Upper lobe of left lung (tissue), 6 donors: ENCODE measurements around the gene GRAMD1A. TPM values are rescaled to one million over a fixed set of nuclear protein-coding genes. Genes with fewer than 3 reads are reported as not detected.

ENCODE experiments used
- ATAC-seq, 2 donors: fragments of 200-7000 bp; cut with Tn5 transposase; one replicate each; pipeline ENCODE4 v1.9.1; 2022; ENCODE audit warnings: mild to moderate bottlenecking in 2 of 2, moderate library complexity in 2 of 2; ENCODE audit not compliant: low FRiP score in 2 of 2
- DNase-seq, 2 donors: peaks; one replicate each; pipeline ENCODE4 v3.0.0-alpha.2; 2019 to 2020
- H3K27ac ChIP-seq, 4 donors: fragments of 200-600 bp; sonication (generic); one replicate each; pipeline ENCODE4 v1.5.1; 2016 to 2019
- H3K27me3 ChIP-seq, 4 donors: fragments of 200-600 bp; sonication (generic); one replicate each; pipeline ENCODE4 v1.5.1; 2017 to 2019
- H3K36me3 ChIP-seq, 4 donors: fragments of 200-600 bp; sonication (generic); one replicate each; pipeline ENCODE4 v1.5.1; 2016 to 2019
- H3K4me1 ChIP-seq, 4 donors: fragments of 200-600 bp; sonication (generic); one replicate each; pipeline ENCODE4 v1.5.1; 2018 to 2019
- H3K4me3 ChIP-seq, 4 donors: fragments of 200-600 bp; sonication (generic); one replicate each; pipeline ENCODE4 v1.5.1; 2017 to 2019; ENCODE audit warnings: mild to moderate bottlenecking in 2 of 4, moderate library complexity in 1 of 4
- H3K9me3 ChIP-seq, 4 donors: fragments of 200-600 bp; sonication (generic); one replicate each; pipeline ENCODE4 v1.5.1; 2018 to 2019
- EP300 ChIP-seq, 4 donors: sonication (generic); formaldehyde crosslinking; IDR thresholded peaks; one replicate each; pipeline ENCODE4 v1.5.1; 2017; ENCODE audit warnings: antibody characterized with exemption in 4 of 4, control low read depth in 2 of 4
- POLR2A ChIP-seq, 4 donors: fragments of 450-650 bp; IDR thresholded peaks; one replicate each; pipeline ENCODE4 v1.5.1; 2016 to 2017; ENCODE audit warnings: antibody characterized with exemption in 4 of 4, mild to moderate bottlenecking in 2 of 4
- POLR2AphosphoS5 ChIP-seq, 2 donors: sonication (generic); formaldehyde crosslinking; IDR thresholded peaks; one replicate each; pipeline ENCODE4 v1.5.1; 2017; ENCODE audit warnings: antibody characterized with exemption in 2 of 2
- WGBS, 2 donors: methylation state at CpG; one replicate each; pipeline ENCODE4 v1.1.5; 2017 to 2018; 5-methylcytosine and 5-hydroxymethylcytosine counted together
- total RNA-seq, 6 donors: library from RNA; depleted of rRNA in 4 of 6; stranded (reverse); fragments of >200 nt in 4 of 6; gene quantifications; one replicate each; pipeline versions ENCODE4 v1.1.0 to v1.2.1, GENCODE V29; 2016 to 2021
- TF ChIP-seq, protein P1 (sequence below), 6 experiments: fragments of 450-650 bp in 4 of 6; fragments of 200-600 bp in 2 of 6; sonication (generic) in 2 of 6; IDR thresholded peaks; one replicate each; pipeline ENCODE4 v1.5.1; 2016 to 2019; ENCODE audit warnings: antibody characterized with exemption in 6 of 6
- donor health status: DM: no; HTN: no; CAD: no; lungs with moderate emphysema.
- donor health status: DM: no; HTN: yes; CAD: no; lungs with severe emphysema.

The GRAMD1A gene
- total RNA-seq, 6 donors from 2014 or later, result 85.1 to 206 (median 119) TPM

DNA sequence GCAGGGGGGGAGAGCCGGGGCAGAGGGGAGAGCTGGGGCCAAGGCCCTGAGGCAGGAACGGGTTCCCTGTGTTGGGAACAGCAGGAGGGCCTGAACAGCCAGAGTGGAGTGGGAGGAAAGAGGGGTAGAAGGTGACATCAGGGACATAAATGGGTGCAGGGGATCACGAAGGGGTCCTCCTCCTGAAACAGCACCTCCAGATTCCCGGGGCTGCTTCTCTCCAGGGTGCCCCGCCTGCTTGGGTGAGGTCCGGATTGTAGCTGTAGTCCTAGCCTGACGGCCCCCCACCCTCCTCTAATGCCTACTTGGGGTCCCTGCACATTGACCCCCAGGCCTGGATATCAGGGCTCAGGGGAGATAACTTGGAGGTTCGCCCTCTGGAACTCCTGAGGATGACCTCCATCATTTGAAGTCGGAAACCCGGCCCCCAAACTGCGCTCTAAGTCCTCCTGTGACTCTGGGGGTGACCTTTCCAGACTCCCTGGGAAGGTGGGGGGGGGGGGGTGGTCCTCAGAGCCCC lies 29.7 kb downstream of the GRAMD1A start:
- ATAC-seq (no peak), DNase-seq (no peak)
- peak overlapping the region in 3 of 4 donors; percentile 60 to 64 (median 61) for H3K4me3 ChIP-seq
- 29 to 36% methylated on average over 10 to 11 of the region's 11 CpGs for WGBS, 2 donors
- TF ChIP-seq, protein P1, sequence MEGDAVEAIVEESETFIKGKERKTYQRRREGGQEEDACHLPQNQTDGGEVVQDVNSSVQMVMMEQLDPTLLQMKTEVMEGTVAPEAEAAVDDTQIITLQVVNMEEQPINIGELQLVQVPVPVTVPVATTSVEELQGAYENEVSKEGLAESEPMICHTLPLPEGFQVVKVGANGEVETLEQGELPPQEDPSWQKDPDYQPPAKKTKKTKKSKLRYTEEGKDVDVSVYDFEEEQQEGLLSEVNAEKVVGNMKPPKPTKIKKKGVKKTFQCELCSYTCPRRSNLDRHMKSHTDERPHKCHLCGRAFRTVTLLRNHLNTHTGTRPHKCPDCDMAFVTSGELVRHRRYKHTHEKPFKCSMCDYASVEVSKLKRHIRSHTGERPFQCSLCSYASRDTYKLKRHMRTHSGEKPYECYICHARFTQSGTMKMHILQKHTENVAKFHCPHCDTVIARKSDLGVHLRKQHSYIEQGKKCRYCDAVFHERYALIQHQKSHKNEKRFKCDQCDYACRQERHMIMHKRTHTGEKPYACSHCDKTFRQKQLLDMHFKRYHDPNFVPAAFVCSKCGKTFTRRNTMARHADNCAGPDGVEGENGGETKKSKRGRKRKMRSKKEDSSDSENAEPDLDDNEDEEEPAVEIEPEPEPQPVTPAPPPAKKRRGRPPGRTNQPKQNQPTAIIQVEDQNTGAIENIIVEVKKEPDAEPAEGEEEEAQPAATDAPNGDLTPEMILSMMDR (IDR thresholded peaks at IDR 0.05), result no peak
- TF ChIP-seq POLR2A (IDR thresholded peaks at IDR 0.05) (no peak), POLR2AphosphoS5 (IDR thresholded peaks at IDR 0.05) (no peak), EP300 (IDR thresholded peaks at IDR 0.05) (no peak)
- H3K4me1 ChIP-seq, result peaks cover 13 to 25% (median 17%) of the 10 kb centered on the region in 4 donors
- H3K36me3 ChIP-seq, result peaks cover 10 to 48% (median 34%) of the 10 kb centered on the region in 4 donors
- peaks cover 0 to 6% (median 0%) of the 10 kb centered on the region in 4 donors for H3K27me3 ChIP-seq
- peak overlapping the region in 1 of 4 donors; percentile 52 for H3K27ac ChIP-seq
- no peaks in the 10 kb centered on the region for H3K9me3 ChIP-seq

DNA sequence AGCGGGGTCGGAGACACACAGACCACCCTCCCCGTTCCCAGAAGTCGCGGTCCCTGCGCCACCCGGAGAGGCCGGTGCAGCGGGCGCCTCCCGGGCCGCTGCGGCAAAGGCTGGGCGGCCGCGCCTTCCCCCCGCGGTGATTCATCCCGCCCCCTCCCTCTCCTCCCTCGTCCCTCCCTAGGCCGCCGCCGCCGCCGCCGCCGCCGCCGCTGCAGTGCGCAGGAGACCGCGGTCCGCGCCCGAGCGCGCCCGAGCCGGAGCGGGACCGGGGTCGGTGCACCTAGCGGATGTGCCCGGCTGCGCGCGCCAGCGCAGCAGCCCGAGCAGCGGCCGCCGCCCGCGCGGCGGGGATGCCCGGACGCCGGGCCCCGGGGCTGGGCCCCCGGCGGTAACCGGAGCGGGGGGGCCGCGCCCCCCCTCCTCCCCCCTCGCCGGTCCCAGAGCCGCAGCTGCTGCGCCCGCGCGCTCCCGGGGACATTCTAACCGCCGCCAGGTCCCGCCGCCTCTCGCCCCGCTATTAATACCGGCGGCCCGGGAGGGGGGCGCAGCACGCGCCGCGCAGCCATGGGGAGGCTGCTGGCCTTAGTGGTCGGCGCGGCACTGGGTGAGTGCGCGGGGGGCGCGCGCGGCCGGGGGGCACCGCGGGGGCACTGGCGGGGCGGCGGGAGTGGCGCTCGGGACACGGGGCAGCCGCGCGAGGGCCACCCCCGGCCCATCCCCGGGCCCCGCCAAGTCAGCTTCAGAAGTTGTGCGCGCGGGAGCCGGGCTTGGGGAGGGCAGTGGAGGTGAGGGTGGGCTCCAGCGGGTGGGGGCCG lies 30.3 kb downstream of the GRAMD1A start, which contains the start of gene SCN1B:
Gene SCN1B (plus strand): TSS at position 214 of the 815 bp plus-strand sequence. CDS start 351 bp downstream, at position 565.
- WGBS, 2 donors, result 0% methylated on average over 30 of the region's 118 CpGs; no CpG with 5 or more reads in 1 of the 2 donors
- Histone ChIP-seq H3K27ac (peak within 1 kb of the TSS in 1 of 4 donors; percentile 52), H3K27me3 (peaks cover 0 to 6% (median 0%) of the 10 kb centered on the region in 4 donors), H3K4me3 (peak within 1 kb of the TSS; percentile 60 to 64 (median 60)), H3K9me3 (no peaks in the 10 kb centered on the region), H3K36me3 (peaks cover 10 to 41% (median 28%) of the 10 kb centered on the region in 4 donors), H3K4me1 (peaks cover 13 to 25% (median 17%) of the 10 kb centered on the region in 4 donors)
- ATAC-seq (peak in 1 of 2 donors; percentile 87), DNase-seq (peak; percentile 62 to 95)
- TF ChIP-seq POLR2AphosphoS5 (IDR thresholded peaks at IDR 0.05), result no peak
- TF ChIP-seq, protein P1 (IDR thresholded peaks at IDR 0.05), result peak in 3 of 6 experiments; percentile 5 to 37 (median 22)

DNA sequence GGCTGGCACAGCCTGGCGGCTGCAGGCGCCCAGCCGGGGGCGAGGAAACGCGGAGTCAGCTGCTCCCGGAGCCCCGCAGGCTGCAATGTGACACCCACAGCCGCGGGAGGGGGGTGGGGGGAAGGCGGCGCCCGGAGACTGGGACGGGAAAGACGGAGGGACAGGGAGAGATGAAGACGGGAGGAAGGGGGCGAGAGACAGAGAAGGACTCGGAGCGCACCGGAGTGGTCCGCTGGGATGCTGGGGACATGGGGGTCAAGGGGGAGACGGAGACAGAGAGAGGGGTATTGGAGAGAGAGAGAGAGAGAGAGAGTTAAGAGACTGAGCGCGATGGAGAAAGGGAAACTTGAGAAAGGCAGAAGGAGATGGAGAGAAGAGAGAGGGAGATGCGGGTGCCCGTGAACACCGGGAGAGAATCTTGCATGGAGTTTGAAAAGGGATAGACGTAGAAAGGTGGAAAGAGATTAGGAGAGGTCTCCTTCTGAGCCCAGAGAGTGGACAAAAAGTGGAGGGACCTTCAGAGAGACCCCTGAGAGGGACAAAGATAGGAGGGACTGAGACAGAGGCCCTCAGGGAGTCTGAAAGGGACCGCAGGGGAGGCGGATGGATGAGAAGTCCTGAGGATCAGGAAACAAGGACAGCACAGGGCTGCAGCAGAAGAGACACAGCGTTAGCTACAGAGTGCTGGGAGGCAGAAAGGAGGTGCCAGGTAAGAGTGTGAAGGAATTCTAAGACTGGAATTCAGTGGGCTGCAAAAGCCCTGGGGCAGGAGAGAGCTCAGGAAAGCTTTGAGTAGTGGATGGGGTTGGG lies 31.2 kb downstream of the GRAMD1A start:
- DNase-seq (peak in 1 of 2 donors; percentile 88), ATAC-seq (no peak)
- peaks cover 13 to 25% (median 17%) of the 10 kb centered on the region in 4 donors for H3K4me1 ChIP-seq
- H3K27me3 ChIP-seq, result peaks cover 0 to 6% (median 0%) of the 10 kb centered on the region in 4 donors
- peaks cover 2 to 39% (median 20%) of the 10 kb centered on the region in 4 donors for H3K36me3 ChIP-seq
- peak overlapping the region; percentile 60 to 64 (median 60) for H3K4me3 ChIP-seq
- H3K9me3 ChIP-seq, result no peaks in the 10 kb centered on the region
- TF ChIP-seq, protein P1 (IDR thresholded peaks at IDR 0.05), result no peak
- TF ChIP-seq POLR2AphosphoS5 (IDR thresholded peaks at IDR 0.05) (no peak), EP300 (IDR thresholded peaks at IDR 0.05) (no peak), POLR2A (IDR thresholded peaks at IDR 0.05) (no peak)
- peak overlapping the region in 1 of 4 donors; percentile 52 for H3K27ac ChIP-seq
- 10 to 15% methylated on average over 25 to 31 of the region's 31 CpGs for WGBS, 2 donors

DNA sequence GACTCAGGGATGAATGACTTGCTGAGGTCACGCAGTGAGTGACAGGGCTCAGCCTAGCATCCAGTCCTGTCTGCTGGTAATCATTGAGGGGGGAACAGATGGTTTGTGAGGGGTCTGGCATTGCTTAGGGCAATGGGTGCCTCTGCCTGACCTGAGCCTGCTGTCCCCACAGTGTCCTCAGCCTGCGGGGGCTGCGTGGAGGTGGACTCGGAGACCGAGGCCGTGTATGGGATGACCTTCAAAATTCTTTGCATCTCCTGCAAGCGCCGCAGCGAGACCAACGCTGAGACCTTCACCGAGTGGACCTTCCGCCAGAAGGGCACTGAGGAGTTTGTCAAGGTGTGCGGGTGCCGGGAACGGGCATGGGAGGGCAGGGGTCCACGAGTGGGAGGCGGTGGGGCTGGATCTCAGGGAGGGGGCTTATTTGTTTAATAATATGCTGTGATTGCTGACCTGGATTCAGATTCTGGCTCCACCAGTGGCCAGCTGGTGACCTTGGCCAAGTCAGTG lies 32.3 kb downstream of the GRAMD1A start:
- Histone ChIP-seq H3K27me3 (peaks cover 0 to 6% (median 0%) of the 10 kb centered on the region in 4 donors), H3K27ac (no peak overlapping the region), H3K36me3 (peaks cover 0 to 30% (median 10%) of the 10 kb centered on the region in 4 donors), H3K9me3 (no peaks in the 10 kb centered on the region), H3K4me3 (no peak overlapping the region), H3K4me1 (peaks cover 13 to 27% (median 20%) of the 10 kb centered on the region in 4 donors)
- 91 to 93% methylated on average over 17 of the region's 17 CpGs for WGBS, 2 donors
- DNase-seq, result no peak
- no peak for ATAC-seq
- TF ChIP-seq POLR2A (IDR thresholded peaks at IDR 0.05) (no peak), EP300 (IDR thresholded peaks at IDR 0.05) (no peak), POLR2AphosphoS5 (IDR thresholded peaks at IDR 0.05) (no peak)
- TF ChIP-seq, protein P1 (IDR thresholded peaks at IDR 0.05), result no peak
